Cortex of kidney (tissue), 1 donor: Measurements from ENCODE around the gene IL12RB2.
"Not testable (repeated sequence)": the region's sequence is repeated elsewhere in the genome, so short reads cannot be mapped to it uniquely, and the experiment has no call there.

Source experiments
- DNase-seq: peaks from one replicate; lab custom pipeline; 2025; lab: John Stamatoyannopoulos, UW

The IL12RB2 gene

GRCh38 chr1:67431156-67431765 is 123.6 kb downstream of the IL12RB2 start:
- DNase-seq = no peak

DNA sequence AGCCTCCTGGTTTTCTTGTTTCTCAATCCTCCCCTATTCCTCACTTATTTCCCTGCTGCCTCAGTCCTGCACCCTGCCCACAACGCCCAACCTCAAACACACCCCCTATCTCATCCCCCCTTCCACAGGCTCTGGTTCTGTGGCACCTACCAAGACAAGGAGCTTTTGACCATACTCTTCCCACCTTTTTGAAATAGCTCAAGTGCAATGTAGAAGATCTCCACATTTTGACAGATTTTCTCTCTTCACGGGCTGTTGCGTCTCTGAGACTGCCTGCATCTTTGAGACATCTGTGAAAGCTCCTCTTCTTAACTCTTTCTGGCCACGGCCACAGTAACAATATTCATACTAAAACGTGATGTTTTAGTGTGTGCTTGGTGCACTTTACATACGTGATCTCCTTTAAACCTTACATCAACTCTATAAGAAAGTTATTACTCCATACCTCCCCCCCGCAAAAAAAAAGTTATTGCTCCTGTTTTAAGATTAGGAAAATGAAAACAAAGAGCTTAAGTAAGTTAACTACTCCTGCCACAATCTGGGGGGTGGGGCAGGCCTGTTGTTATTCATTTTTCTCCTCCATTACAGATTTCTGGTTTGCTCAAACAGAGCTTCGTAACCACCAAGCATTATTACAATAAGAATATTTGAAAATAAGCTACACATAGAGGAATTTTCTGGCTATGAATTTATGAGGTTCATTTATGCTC is 124.4 kb downstream of the IL12RB2 start:
- DNase-seq = no peak

- no peak for DNase-seq
Observed at GRCh38 chr1:67432745-67433144, 125.1 kb downstream of the IL12RB2 start.

GRCh38 chr1:67433837-67434236 is 126.2 kb downstream of the IL12RB2 start:
- DNase-seq = no peak

GRCh38 chr1:67434491-67434890 is 126.8 kb downstream of the IL12RB2 start:
- no peak for DNase-seq

- no peak for DNase-seq
Observed at GRCh38 chr1:67436511-67437055, 128.9 kb downstream of the IL12RB2 start.

GRCh38 chr1:67437961-67438360 is 130.3 kb downstream of the IL12RB2 start:
- DNase-seq = no peak

DNA sequence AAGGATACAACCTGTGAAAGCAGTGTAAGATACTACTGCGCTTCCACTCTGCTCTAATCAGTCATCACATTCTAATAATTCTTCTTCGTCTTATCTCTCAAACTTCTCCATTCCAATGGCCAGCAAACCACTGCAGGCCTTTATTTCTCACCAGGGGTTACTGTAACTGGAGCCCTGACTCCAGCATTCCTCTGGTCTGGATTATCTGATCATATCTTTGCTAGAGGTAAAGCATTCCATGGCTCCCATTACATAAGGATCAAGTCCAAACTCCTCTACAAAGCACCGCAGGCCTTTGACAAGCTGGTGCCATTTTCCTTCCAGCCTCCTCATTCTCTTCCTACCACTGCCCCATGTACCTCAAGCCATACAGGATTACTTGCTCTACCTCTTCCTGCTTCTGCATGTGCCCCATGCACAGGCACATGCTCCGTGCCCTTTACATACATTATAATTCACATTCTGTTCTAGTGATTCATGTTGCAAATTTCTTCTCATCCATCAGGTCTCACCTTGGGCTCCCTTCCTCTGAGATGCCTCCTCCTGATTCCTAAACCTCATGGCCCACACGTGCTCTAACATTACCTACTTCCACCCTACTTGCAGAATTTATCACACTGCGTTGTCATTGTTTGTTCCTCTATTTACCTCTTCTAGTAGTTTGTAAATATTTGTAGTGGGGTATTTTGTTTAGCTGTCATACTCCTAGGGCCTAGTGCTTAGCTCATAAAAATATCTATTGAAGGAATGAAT is 131.8 kb downstream of the IL12RB2 start:
- DNase-seq = no peak

GRCh38 chr1:67440339-67440738 is 132.7 kb downstream of the IL12RB2 start:
- DNase-seq = no peak

DNA sequence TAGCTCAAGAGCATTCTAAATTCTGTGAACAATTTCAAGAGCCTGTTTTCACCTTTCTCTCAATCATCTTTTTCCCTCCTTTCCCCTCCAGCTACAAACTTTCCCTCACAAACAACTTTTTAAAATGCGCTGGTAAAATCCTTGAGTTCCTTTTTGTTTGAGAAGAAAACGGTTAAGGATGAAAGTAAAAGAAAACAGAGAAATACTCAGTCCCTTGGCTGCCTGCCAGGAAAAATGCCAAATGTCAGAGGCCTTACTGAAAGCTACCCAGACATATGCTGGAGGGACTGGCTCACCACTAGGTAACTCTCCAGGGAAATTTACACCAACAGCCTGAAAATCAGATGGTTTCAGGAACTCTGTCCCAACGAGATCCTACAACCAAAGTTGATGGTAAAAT is 133.5 kb downstream of the IL12RB2 start:
- DNase-seq = no peak

GRCh38 chr1:67441739-67442281 is 134.1 kb downstream of the IL12RB2 start:
- no peak for DNase-seq

GRCh38 chr1:67446014-67446413 is 138.3 kb downstream of the IL12RB2 start:
- DNase-seq = not testable (repeated sequence)
